ENCODE results near the gene SLC52A3. TPM values are rescaled to one million over a fixed set of nuclear protein-coding genes. Genes with fewer than 3 reads are reported as not detected.

The SLC52A3 gene
- total RNA-seq, 1 donor from 2014 or later: 0.46 TPM

DNA sequence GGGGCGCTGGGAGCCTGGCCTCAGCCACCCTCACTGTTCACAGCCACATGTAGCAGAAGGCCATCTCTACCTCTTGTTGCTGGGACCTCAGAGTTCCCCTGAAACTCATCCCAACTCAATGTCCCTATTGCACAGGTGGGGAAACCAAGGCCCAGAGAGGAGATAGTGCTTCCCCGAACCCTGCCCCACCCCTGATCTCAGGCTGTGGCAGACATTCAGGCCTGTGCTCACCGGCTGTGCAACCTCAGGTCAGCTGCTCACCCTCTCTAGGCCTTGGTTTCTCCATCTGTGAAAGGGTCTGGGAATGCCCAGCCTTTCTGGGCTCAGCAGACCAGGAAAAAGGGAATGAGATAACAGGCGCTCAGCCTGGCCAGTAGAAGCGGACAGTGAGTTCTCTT, 6.4 kb upstream of the SLC52A3 start:
- H3K4me3 ChIP-seq (ENCODE audit: low read depth, low read length): no peak overlapping the region
- TF ChIP-seq, protein P1, sequence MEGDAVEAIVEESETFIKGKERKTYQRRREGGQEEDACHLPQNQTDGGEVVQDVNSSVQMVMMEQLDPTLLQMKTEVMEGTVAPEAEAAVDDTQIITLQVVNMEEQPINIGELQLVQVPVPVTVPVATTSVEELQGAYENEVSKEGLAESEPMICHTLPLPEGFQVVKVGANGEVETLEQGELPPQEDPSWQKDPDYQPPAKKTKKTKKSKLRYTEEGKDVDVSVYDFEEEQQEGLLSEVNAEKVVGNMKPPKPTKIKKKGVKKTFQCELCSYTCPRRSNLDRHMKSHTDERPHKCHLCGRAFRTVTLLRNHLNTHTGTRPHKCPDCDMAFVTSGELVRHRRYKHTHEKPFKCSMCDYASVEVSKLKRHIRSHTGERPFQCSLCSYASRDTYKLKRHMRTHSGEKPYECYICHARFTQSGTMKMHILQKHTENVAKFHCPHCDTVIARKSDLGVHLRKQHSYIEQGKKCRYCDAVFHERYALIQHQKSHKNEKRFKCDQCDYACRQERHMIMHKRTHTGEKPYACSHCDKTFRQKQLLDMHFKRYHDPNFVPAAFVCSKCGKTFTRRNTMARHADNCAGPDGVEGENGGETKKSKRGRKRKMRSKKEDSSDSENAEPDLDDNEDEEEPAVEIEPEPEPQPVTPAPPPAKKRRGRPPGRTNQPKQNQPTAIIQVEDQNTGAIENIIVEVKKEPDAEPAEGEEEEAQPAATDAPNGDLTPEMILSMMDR (conservative IDR thresholded peaks at IDR 0.05; ENCODE audit: low read depth, low read length): no peak
- DNase-seq (ENCODE audit: low read depth): no peak

DNA sequence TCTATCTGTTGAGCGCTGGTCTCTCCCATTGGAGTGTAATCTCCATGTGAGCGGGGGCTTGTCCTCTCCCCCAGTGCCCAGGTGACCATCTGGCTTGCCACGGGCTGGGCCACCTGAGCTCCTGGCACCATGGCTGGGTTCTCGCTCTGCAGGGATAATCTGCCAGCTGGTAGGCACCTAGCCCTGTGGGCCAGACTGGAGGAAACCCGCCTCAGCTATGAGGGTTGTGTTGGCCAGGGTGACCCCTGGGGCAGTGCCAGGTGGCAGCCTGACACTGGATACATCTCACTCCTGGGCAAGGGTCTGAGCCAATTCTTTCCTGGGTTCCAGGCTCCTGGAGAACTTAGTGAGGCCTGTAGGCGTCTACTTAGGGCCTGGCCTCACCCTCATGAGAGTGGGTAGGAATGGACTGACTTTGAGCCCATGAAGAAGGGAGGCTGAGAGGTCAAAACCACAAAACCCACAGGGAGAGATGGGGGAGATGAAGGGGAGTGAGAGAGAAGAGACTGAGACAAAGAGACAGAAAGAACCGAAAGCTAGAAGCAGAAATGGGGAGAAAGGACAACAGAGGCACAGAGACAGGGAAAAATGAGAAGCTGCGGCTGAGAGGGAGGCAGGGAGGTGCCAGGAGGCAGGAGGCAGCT, 5.8 kb upstream of the SLC52A3 start:
- H3K4me3 ChIP-seq (ENCODE audit: low read depth, low read length): no peak overlapping the region
- TF ChIP-seq, protein P1 (conservative IDR thresholded peaks at IDR 0.05; ENCODE audit: low read depth, low read length): no peak
- no peak for DNase-seq (ENCODE audit: low read depth)

DNA sequence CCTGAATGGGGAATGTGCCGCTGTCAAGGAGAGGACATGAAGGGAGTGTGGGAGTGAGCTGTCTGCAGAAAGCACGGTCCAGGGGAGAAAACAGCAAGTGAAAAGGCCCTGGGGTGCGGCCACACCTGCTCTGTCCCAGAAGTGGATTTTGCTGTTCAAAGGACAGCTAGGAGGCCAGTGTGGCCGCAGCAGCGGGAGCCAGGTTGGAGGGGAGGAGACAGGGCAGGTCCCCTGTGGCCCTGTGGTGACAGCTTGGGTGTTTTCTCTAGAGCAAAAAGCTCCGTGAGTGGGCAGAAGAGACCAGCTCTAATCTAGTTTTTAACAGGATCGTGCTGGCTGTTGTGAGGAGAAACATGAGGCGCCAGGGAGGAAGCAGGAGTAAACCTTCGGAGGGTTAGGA, 4.5 kb upstream of the SLC52A3 start:
- no peak overlapping the region for H3K4me3 ChIP-seq (ENCODE audit: low read depth, low read length)
- TF ChIP-seq, protein P1 (conservative IDR thresholded peaks at IDR 0.05; ENCODE audit: low read depth, low read length): no peak

DNA sequence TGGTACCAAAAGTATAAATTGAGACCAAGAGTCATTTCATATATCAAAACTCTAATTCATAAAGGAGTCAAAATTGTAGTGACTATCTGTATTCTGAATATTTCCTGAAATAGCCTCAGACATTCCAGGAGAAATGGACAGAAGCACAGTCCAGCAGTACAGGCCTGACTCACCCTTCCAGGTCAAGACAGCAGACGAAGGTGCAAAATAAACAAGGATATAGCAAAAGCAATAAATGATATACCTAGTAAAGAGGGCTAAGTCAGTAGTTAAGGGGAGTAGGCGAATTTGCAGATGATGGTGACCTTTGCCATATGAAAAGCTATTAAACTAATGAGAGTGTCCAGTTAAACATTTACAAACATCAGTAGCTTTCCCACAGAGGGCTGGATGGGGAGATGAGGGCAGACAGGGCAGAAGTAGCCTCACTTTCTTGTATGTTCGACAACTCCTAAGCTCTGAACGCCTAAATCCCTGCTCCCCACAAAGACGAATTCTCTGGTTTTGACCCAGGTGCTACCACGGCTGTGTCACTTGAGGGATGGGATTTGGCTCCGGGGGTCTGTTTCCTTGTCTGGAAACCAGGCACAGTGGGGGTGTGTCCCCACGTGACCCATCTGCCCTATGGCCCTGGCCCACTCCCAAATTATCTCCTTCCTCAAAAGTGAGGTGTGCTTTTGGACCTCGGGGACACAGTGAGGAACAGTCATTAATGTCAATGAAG, 3.6 kb upstream of the SLC52A3 start:
- no peak overlapping the region for H3K4me3 ChIP-seq (ENCODE audit: low read depth, low read length)
- DNase-seq (ENCODE audit: low read depth): no peak
- TF ChIP-seq, protein P1 (conservative IDR thresholded peaks at IDR 0.05; ENCODE audit: low read depth, low read length): no peak

More for the DNA sequence above, 4.5 kb upstream of the SLC52A3 start:
- no peak for DNase-seq (ENCODE audit: low read depth)

DNA sequence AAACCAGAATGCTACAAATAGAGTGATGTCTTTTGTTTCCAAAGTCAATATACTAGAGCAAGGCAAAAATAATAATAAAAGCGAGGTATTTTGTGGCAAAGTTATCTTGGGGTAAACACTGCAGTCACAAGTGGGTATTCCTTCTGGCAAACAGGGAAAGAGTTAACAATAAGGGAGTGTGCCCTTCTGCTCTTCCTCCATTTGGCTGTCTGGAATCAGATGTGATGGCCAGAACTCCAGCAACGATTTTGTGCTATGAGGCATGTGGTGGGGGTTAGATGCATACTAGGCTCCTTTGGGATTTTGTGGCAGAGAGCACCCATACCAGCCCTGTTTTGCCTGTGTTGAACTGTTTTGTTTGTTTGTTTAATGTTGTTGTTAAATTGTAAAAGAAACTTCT, 2.4 kb upstream of the SLC52A3 start:
- TF ChIP-seq, protein P1 (conservative IDR thresholded peaks at IDR 0.05; ENCODE audit: low read depth, low read length): no peak
- no peak for DNase-seq (ENCODE audit: low read depth)
- H3K4me3 ChIP-seq (ENCODE audit: low read depth, low read length): no peak overlapping the region

DNA sequence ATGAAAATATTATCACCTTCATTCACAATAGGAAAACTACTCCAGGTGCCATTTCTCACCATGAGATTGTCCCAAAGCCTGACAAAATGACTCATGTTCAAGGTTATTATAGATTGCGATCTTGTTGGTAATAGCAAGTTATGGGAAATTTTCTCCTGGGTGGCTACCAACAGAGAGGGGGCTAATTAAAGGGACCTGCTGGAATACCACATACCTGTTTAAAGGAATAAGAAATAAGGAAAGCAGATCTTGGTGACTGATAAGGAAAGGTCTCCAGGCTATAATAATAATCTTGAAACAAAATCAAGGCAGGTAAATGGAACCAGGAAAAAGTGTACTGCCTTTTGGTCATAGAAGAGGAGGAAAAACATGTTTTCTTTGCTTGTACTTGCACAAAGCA, 1.4 kb downstream of the SLC52A3 start:
- no peak for DNase-seq (ENCODE audit: low read depth)

More for the DNA sequence above, 1.4 kb downstream of the SLC52A3 start:
- TF ChIP-seq, protein P1 (conservative IDR thresholded peaks at IDR 0.05; ENCODE audit: low read depth, low read length): no peak
- no peak overlapping the region for H3K4me3 ChIP-seq (ENCODE audit: low read depth, low read length)
